Esophagus muscularis mucosa (tissue), 4 donors: ENCODE measurements around the gene PKDREJ.

ENCODE experiments used
- EP300 ChIP-seq: sonication (generic); formaldehyde crosslinking; IDR thresholded peaks from one replicate; pipeline ENCODE4 v1.6.1; 2017; ENCODE audit warnings: antibody characterized with exemption
- POLR2A ChIP-seq: fragments of 450-650 bp; IDR thresholded peaks from one replicate; pipeline ENCODE4 v1.6.1; 2017; ENCODE audit warnings: antibody characterized with exemption, moderate library complexity, mild to moderate bottlenecking, low read depth
- POLR2AphosphoS5 ChIP-seq, 2 donors: sonication (generic); formaldehyde crosslinking; IDR thresholded peaks; one replicate each; pipeline ENCODE4 v1.6.1; 2017; ENCODE audit warnings: antibody characterized with exemption in 2 of 2
- TF ChIP-seq, protein P1 (sequence below), 3 experiments: fragments of 200-600 bp in 2 of 3; fragments of 450-650 bp in 1 of 3; sonication (generic) in 2 of 3; IDR thresholded peaks; one replicate each; pipeline ENCODE4 v1.5.1; 2017 to 2019; ENCODE audit warnings: antibody characterized with exemption in 3 of 3, mild to moderate bottlenecking in 2 of 3, moderate library complexity in 1 of 3

DNA sequence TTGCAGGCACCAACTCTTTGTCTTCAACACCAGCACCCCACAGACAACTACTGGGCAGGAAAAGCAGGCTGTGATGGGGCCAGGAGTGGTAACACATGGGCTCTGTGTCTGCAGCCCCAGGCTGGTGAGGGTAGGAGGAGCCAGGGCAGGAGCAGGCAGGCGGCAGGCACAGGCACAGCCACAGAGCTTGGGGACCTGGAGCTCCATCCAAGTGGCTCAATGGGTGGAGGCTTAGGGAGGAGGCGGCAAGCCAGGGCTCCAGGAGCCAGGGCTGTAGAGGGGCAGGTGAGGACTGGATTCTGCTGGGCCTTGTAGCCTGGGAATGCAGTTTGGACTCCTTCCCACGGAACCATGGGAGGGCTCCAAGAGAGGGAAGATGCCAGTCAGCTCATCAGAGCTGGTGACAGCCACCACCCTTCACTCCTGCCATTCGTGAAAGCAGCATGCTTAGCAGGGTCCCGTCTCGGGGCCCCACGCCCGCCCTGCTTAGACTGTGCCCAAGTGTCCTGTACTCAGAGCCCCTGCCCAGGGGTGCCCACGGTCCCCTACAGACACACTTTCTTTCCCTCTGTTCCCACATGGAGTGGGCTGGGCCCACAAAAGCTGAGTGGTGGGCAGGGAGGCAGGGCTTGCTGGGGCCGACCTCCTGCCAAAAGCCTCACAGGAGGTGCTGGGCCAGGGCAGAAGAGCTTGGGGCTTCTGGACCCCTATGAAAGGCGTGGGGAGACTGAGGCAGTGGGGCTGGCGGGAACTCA, 17.1 kb upstream of the PKDREJ start:
- TF ChIP-seq POLR2A (no peak), POLR2AphosphoS5 (IDR thresholded peaks at IDR 0.05) (no peak), EP300 (no peak)
- TF ChIP-seq, protein P1, sequence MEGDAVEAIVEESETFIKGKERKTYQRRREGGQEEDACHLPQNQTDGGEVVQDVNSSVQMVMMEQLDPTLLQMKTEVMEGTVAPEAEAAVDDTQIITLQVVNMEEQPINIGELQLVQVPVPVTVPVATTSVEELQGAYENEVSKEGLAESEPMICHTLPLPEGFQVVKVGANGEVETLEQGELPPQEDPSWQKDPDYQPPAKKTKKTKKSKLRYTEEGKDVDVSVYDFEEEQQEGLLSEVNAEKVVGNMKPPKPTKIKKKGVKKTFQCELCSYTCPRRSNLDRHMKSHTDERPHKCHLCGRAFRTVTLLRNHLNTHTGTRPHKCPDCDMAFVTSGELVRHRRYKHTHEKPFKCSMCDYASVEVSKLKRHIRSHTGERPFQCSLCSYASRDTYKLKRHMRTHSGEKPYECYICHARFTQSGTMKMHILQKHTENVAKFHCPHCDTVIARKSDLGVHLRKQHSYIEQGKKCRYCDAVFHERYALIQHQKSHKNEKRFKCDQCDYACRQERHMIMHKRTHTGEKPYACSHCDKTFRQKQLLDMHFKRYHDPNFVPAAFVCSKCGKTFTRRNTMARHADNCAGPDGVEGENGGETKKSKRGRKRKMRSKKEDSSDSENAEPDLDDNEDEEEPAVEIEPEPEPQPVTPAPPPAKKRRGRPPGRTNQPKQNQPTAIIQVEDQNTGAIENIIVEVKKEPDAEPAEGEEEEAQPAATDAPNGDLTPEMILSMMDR (IDR thresholded peaks at IDR 0.05) = no peak
